B cell (primary cell): Measurements from ENCODE around the gene STBD1.

Source experiments
- EZH2 ChIP-seq: IDR thresholded peaks from 2 replicates; pipeline ENCODE4 v1.6.1; 2012; ENCODE audit warnings: borderline replicate concordance, low read depth, mild to moderate bottlenecking, moderate library complexity, low read length; ENCODE audit not compliant: insufficient read depth, poor library complexity, severe bottlenecking
- TF ChIP-seq, protein P1 (sequence below): fragments of 200-600 bp; IDR thresholded peaks from one replicate; pipeline ENCODE4 v1.8.0; 2022; ENCODE audit warnings: antibody characterized with exemption, mild to moderate bottlenecking

DNA sequence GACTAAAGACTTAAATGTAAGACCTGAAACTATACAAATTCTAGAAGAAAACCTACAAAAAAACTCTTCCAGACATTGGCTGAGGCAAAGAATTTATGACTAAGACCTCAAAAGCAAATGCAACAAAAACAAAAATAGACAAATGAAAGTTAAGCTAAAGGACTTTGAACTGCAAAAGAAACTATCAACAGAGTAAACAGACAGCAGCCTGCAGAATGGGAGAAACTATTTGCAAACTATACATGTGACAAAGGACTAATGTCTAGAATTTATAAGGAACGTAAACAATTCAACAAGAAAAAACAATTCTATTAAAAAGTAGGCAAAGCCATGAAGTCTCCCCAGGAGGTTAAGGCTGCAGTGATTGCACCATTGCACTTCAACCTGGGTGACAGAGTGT, 46.0 kb upstream of the STBD1 start:
- TF ChIP-seq, protein P1, sequence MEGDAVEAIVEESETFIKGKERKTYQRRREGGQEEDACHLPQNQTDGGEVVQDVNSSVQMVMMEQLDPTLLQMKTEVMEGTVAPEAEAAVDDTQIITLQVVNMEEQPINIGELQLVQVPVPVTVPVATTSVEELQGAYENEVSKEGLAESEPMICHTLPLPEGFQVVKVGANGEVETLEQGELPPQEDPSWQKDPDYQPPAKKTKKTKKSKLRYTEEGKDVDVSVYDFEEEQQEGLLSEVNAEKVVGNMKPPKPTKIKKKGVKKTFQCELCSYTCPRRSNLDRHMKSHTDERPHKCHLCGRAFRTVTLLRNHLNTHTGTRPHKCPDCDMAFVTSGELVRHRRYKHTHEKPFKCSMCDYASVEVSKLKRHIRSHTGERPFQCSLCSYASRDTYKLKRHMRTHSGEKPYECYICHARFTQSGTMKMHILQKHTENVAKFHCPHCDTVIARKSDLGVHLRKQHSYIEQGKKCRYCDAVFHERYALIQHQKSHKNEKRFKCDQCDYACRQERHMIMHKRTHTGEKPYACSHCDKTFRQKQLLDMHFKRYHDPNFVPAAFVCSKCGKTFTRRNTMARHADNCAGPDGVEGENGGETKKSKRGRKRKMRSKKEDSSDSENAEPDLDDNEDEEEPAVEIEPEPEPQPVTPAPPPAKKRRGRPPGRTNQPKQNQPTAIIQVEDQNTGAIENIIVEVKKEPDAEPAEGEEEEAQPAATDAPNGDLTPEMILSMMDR, result no peak
- TF ChIP-seq EZH2, result no peak
